ENCODE results near the gene TCL1B. TPM values are rescaled to one million over a fixed set of nuclear protein-coding genes. Genes with fewer than 3 reads are reported as not detected.

The TCL1B gene
- not detected for total RNA-seq (ENCODE audit: unreplicated experiment)
- long read RNA-seq = 0 reads

- no peaks in the 10 kb centered on the region for H3K4me1 Mint-ChIP-seq (ENCODE audit: unreplicated experiment)
- H3K36me3 Mint-ChIP-seq (ENCODE audit: low read depth, unreplicated experiment) = no peaks in the 10 kb centered on the region
- H3K27ac Mint-ChIP-seq (ENCODE audit: unreplicated experiment) = no peak within 1 kb of the TSS
- no peak for DNase-seq (ENCODE audit: low spot score)
- TF ChIP-seq CTCF (IDR thresholded peaks at IDR 0.05; ENCODE audit: unreplicated experiment) = no peak
- peaks cover 1% of the 10 kb centered on the region for H3K27me3 Mint-ChIP-seq (ENCODE audit: unreplicated experiment)
- H3K9me3 Mint-ChIP-seq (ENCODE audit: unreplicated experiment) = no peaks in the 10 kb centered on the region
- no peak within 1 kb of the TSS for H3K4me3 Mint-ChIP-seq (ENCODE audit: unreplicated experiment)
These were observed at the start of gene TCL1B for GRCh38 chr14:95685978-95686922. TSS of gene TCL1B (plus strand) at chr14:95686426. CDS start at chr14:95686468, 42 bp downstream.

GRCh38 chr14:95644981-95645380, 41.2 kb upstream of the TCL1B start:
- H3K27ac Mint-ChIP-seq (ENCODE audit: unreplicated experiment) = no peak overlapping the region
- peaks cover 3% of the 10 kb centered on the region for H3K27me3 Mint-ChIP-seq (ENCODE audit: unreplicated experiment)
- no peak overlapping the region for H3K4me3 Mint-ChIP-seq (ENCODE audit: unreplicated experiment)
- no peaks in the 10 kb centered on the region for H3K36me3 Mint-ChIP-seq (ENCODE audit: low read depth, unreplicated experiment)
- no peak for TF ChIP-seq CTCF (IDR thresholded peaks at IDR 0.05; ENCODE audit: unreplicated experiment)
- H3K9me3 Mint-ChIP-seq (ENCODE audit: unreplicated experiment) = no peaks in the 10 kb centered on the region
- no peaks in the 10 kb centered on the region for H3K4me1 Mint-ChIP-seq (ENCODE audit: unreplicated experiment)
- no peak for DNase-seq (ENCODE audit: low spot score)

GRCh38 chr14:95645389-95645996, 40.7 kb upstream of the TCL1B start:
- TF ChIP-seq CTCF (IDR thresholded peaks at IDR 0.05; ENCODE audit: unreplicated experiment) = no peak
- Mint-ChIP-seq H3K4me1 (ENCODE audit: unreplicated experiment) (no peaks in the 10 kb centered on the region), H3K9me3 (ENCODE audit: unreplicated experiment) (no peaks in the 10 kb centered on the region)

GRCh38 chr14:95647926-95648325, 38.3 kb upstream of the TCL1B start:
- no peak for TF ChIP-seq CTCF (IDR thresholded peaks at IDR 0.05; ENCODE audit: unreplicated experiment)
- H3K9me3 Mint-ChIP-seq (ENCODE audit: unreplicated experiment) = no peaks in the 10 kb centered on the region
- no peak overlapping the region for H3K4me3 Mint-ChIP-seq (ENCODE audit: unreplicated experiment)
- H3K36me3 Mint-ChIP-seq (ENCODE audit: low read depth, unreplicated experiment) = no peaks in the 10 kb centered on the region
- H3K27me3 Mint-ChIP-seq (ENCODE audit: unreplicated experiment) = peaks cover 7% of the 10 kb centered on the region
- no peak for DNase-seq (ENCODE audit: low spot score)
- peaks cover 11% of the 10 kb centered on the region for H3K4me1 Mint-ChIP-seq (ENCODE audit: unreplicated experiment)
- no peak overlapping the region for H3K27ac Mint-ChIP-seq (ENCODE audit: unreplicated experiment)

More at GRCh38 chr14:95645389-95645996, 40.7 kb upstream of the TCL1B start:
- H3K36me3 Mint-ChIP-seq (ENCODE audit: low read depth, unreplicated experiment) = no peaks in the 10 kb centered on the region
- no peak overlapping the region for H3K4me3 Mint-ChIP-seq (ENCODE audit: unreplicated experiment)
- no peak for DNase-seq (ENCODE audit: low spot score)
- peaks cover 3% of the 10 kb centered on the region for H3K27me3 Mint-ChIP-seq (ENCODE audit: unreplicated experiment)
- no peak overlapping the region for H3K27ac Mint-ChIP-seq (ENCODE audit: unreplicated experiment)

- Mint-ChIP-seq H3K9me3 (ENCODE audit: unreplicated experiment) (no peaks in the 10 kb centered on the region), H3K36me3 (ENCODE audit: low read depth, unreplicated experiment) (no peaks in the 10 kb centered on the region), H3K27ac (ENCODE audit: unreplicated experiment) (no peak overlapping the region), H3K27me3 (ENCODE audit: unreplicated experiment) (peaks cover 7% of the 10 kb centered on the region), H3K4me3 (ENCODE audit: unreplicated experiment) (no peak overlapping the region), H3K4me1 (ENCODE audit: unreplicated experiment) (peaks cover 14% of the 10 kb centered on the region)
- TF ChIP-seq CTCF (IDR thresholded peaks at IDR 0.05; ENCODE audit: unreplicated experiment) = no peak
- DNase-seq (ENCODE audit: low spot score) = no peak
These were observed 37.0 kb upstream of the TCL1B start for GRCh38 chr14:95649230-95649629.
